ENCODE data around the gene CFAP20. TPM values are rescaled to one million over a fixed set of nuclear protein-coding genes. Genes with fewer than 3 reads are reported as not detected.

Gene CFAP20
- total RNA-seq, 1 donor from 2014 or later: 79.6 TPM

GRCh38 chr16:58127634-58128033 lies 1.5 kb downstream of the CFAP20 start:
- no peak for DNase-seq (ENCODE audit: low read depth)
- Histone ChIP-seq H3K27me3 (ENCODE audit: control insufficient read depth, insufficient read depth, low read length) (no peaks in the 10 kb centered on the region), H3K4me3 (ENCODE audit: low read depth, low read length) (peak overlapping the region; percentile 84), H3K36me3 (ENCODE audit: control insufficient read depth, insufficient read depth, low read length) (no peaks in the 10 kb centered on the region)
- TF ChIP-seq CTCF (IDR thresholded peaks at IDR 0.05; ENCODE audit: insufficient read depth, low read length, poor library complexity, severe bottlenecking): peak; percentile 26

- TF ChIP-seq CTCF (IDR thresholded peaks at IDR 0.05; ENCODE audit: insufficient read depth, low read length, poor library complexity, severe bottlenecking): peak; percentile 14
- Histone ChIP-seq H3K27me3 (ENCODE audit: control insufficient read depth, insufficient read depth, low read length) (no peaks in the 10 kb centered on the region), H3K4me3 (ENCODE audit: low read depth, low read length) (no peak overlapping the region), H3K36me3 (ENCODE audit: control insufficient read depth, insufficient read depth, low read length) (no peaks in the 10 kb centered on the region)
- DNase-seq (ENCODE audit: low read depth): no peak
Measured at GRCh38 chr16:58127033-58127556, 2.1 kb downstream of the CFAP20 start.

GRCh38 chr16:58126451-58126961 lies 2.7 kb downstream of the CFAP20 start:
- H3K27me3 ChIP-seq (ENCODE audit: control insufficient read depth, insufficient read depth, low read length): no peaks in the 10 kb centered on the region
- H3K4me3 ChIP-seq (ENCODE audit: low read depth, low read length): no peak overlapping the region
- no peaks in the 10 kb centered on the region for H3K36me3 ChIP-seq (ENCODE audit: control insufficient read depth, insufficient read depth, low read length)
- DNase-seq (ENCODE audit: low read depth): no peak
- TF ChIP-seq CTCF (IDR thresholded peaks at IDR 0.05; ENCODE audit: insufficient read depth, low read length, poor library complexity, severe bottlenecking): no peak

GRCh38 chr16:58125781-58126335 lies 3.3 kb downstream of the CFAP20 start:
- H3K27me3 ChIP-seq (ENCODE audit: control insufficient read depth, insufficient read depth, low read length): no peaks in the 10 kb centered on the region
- no peak for TF ChIP-seq CTCF (IDR thresholded peaks at IDR 0.05; ENCODE audit: insufficient read depth, low read length, poor library complexity, severe bottlenecking)
- DNase-seq (ENCODE audit: low read depth): no peak
- H3K36me3 ChIP-seq (ENCODE audit: control insufficient read depth, insufficient read depth, low read length): no peaks in the 10 kb centered on the region
- H3K4me3 ChIP-seq (ENCODE audit: low read depth, low read length): no peak overlapping the region

- H3K4me3 ChIP-seq (ENCODE audit: low read depth, low read length): no peak overlapping the region
- TF ChIP-seq CTCF (IDR thresholded peaks at IDR 0.05; ENCODE audit: insufficient read depth, low read length, poor library complexity, severe bottlenecking): no peak
- H3K36me3 ChIP-seq (ENCODE audit: control insufficient read depth, insufficient read depth, low read length): no peaks in the 10 kb centered on the region
- no peaks in the 10 kb centered on the region for H3K27me3 ChIP-seq (ENCODE audit: control insufficient read depth, insufficient read depth, low read length)
- no peak for DNase-seq (ENCODE audit: low read depth)
Measured at GRCh38 chr16:58125041-58125440, 4.1 kb downstream of the CFAP20 start.

GRCh38 chr16:58124601-58124915 lies 4.6 kb downstream of the CFAP20 start:
- H3K4me3 ChIP-seq (ENCODE audit: low read depth, low read length): no peak overlapping the region
- no peaks in the 10 kb centered on the region for H3K27me3 ChIP-seq (ENCODE audit: control insufficient read depth, insufficient read depth, low read length)
- no peak for DNase-seq (ENCODE audit: low read depth)
- no peaks in the 10 kb centered on the region for H3K36me3 ChIP-seq (ENCODE audit: control insufficient read depth, insufficient read depth, low read length)
- no peak for TF ChIP-seq CTCF (IDR thresholded peaks at IDR 0.05; ENCODE audit: insufficient read depth, low read length, poor library complexity, severe bottlenecking)
